ENCODE data around the gene FAM174B.
A peak's percentile ranks its signal among the peaks of the same experiment; 100 is the strongest.

FAM174B gene

GRCh38 chr15:92627014-92627413 is 28.6 kb downstream of the FAM174B start:
- Mint-ChIP-seq H3K4me3 (no peak overlapping the region), H3K36me3 (ENCODE audit: low read depth) (no peaks in the 10 kb centered on the region), H3K27me3 (ENCODE audit: low read depth) (peaks cover 3% of the 10 kb centered on the region), H3K9me3 (no peaks in the 10 kb centered on the region), H3K27ac (no peak overlapping the region), H3K4me1 (ENCODE audit: low read depth) (peaks cover 10% of the 10 kb centered on the region)
- DNase-seq (ENCODE audit: low spot score): no peak

GRCh38 chr15:92625251-92625980 is 30.2 kb downstream of the FAM174B start:
- peaks cover 10% of the 10 kb centered on the region for H3K4me1 Mint-ChIP-seq (ENCODE audit: low read depth)
- peak overlapping the region; percentile 30 for H3K4me3 Mint-ChIP-seq
- peaks cover 2% of the 10 kb centered on the region for H3K27me3 Mint-ChIP-seq (ENCODE audit: low read depth)
- H3K9me3 Mint-ChIP-seq: no peaks in the 10 kb centered on the region
- H3K27ac Mint-ChIP-seq: peak overlapping the region; percentile 68
- DNase-seq (ENCODE audit: low spot score): peak; percentile 54
- no peaks in the 10 kb centered on the region for H3K36me3 Mint-ChIP-seq (ENCODE audit: low read depth)

- H3K27me3 Mint-ChIP-seq (ENCODE audit: low read depth): no peaks in the 10 kb centered on the region
- H3K4me3 Mint-ChIP-seq: no peak overlapping the region
- H3K27ac Mint-ChIP-seq: peak overlapping the region; percentile 34
- H3K36me3 Mint-ChIP-seq (ENCODE audit: low read depth): no peaks in the 10 kb centered on the region
- peaks cover 10% of the 10 kb centered on the region for H3K4me1 Mint-ChIP-seq (ENCODE audit: low read depth)
- no peaks in the 10 kb centered on the region for H3K9me3 Mint-ChIP-seq
- DNase-seq (ENCODE audit: low spot score): no peak
Measured at GRCh38 chr15:92624401-92624991, 31.1 kb downstream of the FAM174B start.

- H3K27ac Mint-ChIP-seq: no peak overlapping the region
Measured at GRCh38 chr15:92623435-92623834, 32.1 kb downstream of the FAM174B start.

GRCh38 chr15:92621972-92622533 is 33.5 kb downstream of the FAM174B start:
- no peak overlapping the region for H3K27ac Mint-ChIP-seq
- peaks cover 10% of the 10 kb centered on the region for H3K4me1 Mint-ChIP-seq (ENCODE audit: low read depth)
- no peak overlapping the region for H3K4me3 Mint-ChIP-seq
- H3K27me3 Mint-ChIP-seq (ENCODE audit: low read depth): no peaks in the 10 kb centered on the region
- H3K9me3 Mint-ChIP-seq: no peaks in the 10 kb centered on the region
- DNase-seq (ENCODE audit: low spot score): no peak
- no peaks in the 10 kb centered on the region for H3K36me3 Mint-ChIP-seq (ENCODE audit: low read depth)

More at GRCh38 chr15:92623435-92623834, 32.1 kb downstream of the FAM174B start:
- no peaks in the 10 kb centered on the region for H3K36me3 Mint-ChIP-seq (ENCODE audit: low read depth)
- no peak for DNase-seq (ENCODE audit: low spot score)
- peaks cover 10% of the 10 kb centered on the region for H3K4me1 Mint-ChIP-seq (ENCODE audit: low read depth)
- no peak overlapping the region for H3K4me3 Mint-ChIP-seq
- H3K27me3 Mint-ChIP-seq (ENCODE audit: low read depth): no peaks in the 10 kb centered on the region
- no peaks in the 10 kb centered on the region for H3K9me3 Mint-ChIP-seq

GRCh38 chr15:92620991-92621390 is 34.6 kb downstream of the FAM174B start:
- no peak for DNase-seq (ENCODE audit: low spot score)
- H3K4me1 Mint-ChIP-seq (ENCODE audit: low read depth): peaks cover 10% of the 10 kb centered on the region
- no peaks in the 10 kb centered on the region for H3K9me3 Mint-ChIP-seq
- H3K27ac Mint-ChIP-seq: no peak overlapping the region
- H3K27me3 Mint-ChIP-seq (ENCODE audit: low read depth): no peaks in the 10 kb centered on the region
- no peaks in the 10 kb centered on the region for H3K36me3 Mint-ChIP-seq (ENCODE audit: low read depth)
- no peak overlapping the region for H3K4me3 Mint-ChIP-seq

GRCh38 chr15:92619145-92620101 is 36.2 kb downstream of the FAM174B start:
- Mint-ChIP-seq H3K9me3 (no peaks in the 10 kb centered on the region), H3K36me3 (ENCODE audit: low read depth) (no peaks in the 10 kb centered on the region), H3K4me1 (ENCODE audit: low read depth) (peaks cover 2% of the 10 kb centered on the region), H3K4me3 (no peak overlapping the region), H3K27ac (no peak overlapping the region), H3K27me3 (ENCODE audit: low read depth) (no peaks in the 10 kb centered on the region)
- DNase-seq (ENCODE audit: low spot score): no peak

GRCh38 chr15:92617549-92618520 is 37.7 kb downstream of the FAM174B start:
- H3K9me3 Mint-ChIP-seq: no peaks in the 10 kb centered on the region
- no peaks in the 10 kb centered on the region for H3K4me1 Mint-ChIP-seq (ENCODE audit: low read depth)
- H3K27me3 Mint-ChIP-seq (ENCODE audit: low read depth): no peaks in the 10 kb centered on the region
- DNase-seq (ENCODE audit: low spot score): no peak
- no peak overlapping the region for H3K4me3 Mint-ChIP-seq
- no peaks in the 10 kb centered on the region for H3K36me3 Mint-ChIP-seq (ENCODE audit: low read depth)
- H3K27ac Mint-ChIP-seq: no peak overlapping the region

- Mint-ChIP-seq H3K36me3 (ENCODE audit: low read depth) (no peaks in the 10 kb centered on the region), H3K27ac (no peak overlapping the region), H3K27me3 (ENCODE audit: low read depth) (no peaks in the 10 kb centered on the region), H3K9me3 (no peaks in the 10 kb centered on the region), H3K4me1 (ENCODE audit: low read depth) (no peaks in the 10 kb centered on the region), H3K4me3 (no peak overlapping the region)
- DNase-seq (ENCODE audit: low spot score): no peak
Measured at GRCh38 chr15:92616621-92617548, 38.7 kb downstream of the FAM174B start.

- Mint-ChIP-seq H3K4me3 (no peak overlapping the region), H3K9me3 (no peaks in the 10 kb centered on the region), H3K27me3 (ENCODE audit: low read depth) (no peaks in the 10 kb centered on the region), H3K27ac (no peak overlapping the region), H3K36me3 (ENCODE audit: low read depth) (no peaks in the 10 kb centered on the region), H3K4me1 (ENCODE audit: low read depth) (no peaks in the 10 kb centered on the region)
- no peak for DNase-seq (ENCODE audit: low spot score)
Measured at GRCh38 chr15:92614791-92615785, 40.5 kb downstream of the FAM174B start.

GRCh38 chr15:92614301-92614700 is 41.3 kb downstream of the FAM174B start:
- no peak overlapping the region for H3K4me3 Mint-ChIP-seq

More at GRCh38 chr15:92614301-92614700, 41.3 kb downstream of the FAM174B start:
- Mint-ChIP-seq H3K9me3 (no peaks in the 10 kb centered on the region), H3K36me3 (ENCODE audit: low read depth) (no peaks in the 10 kb centered on the region), H3K27me3 (ENCODE audit: low read depth) (no peaks in the 10 kb centered on the region), H3K27ac (no peak overlapping the region), H3K4me1 (ENCODE audit: low read depth) (no peaks in the 10 kb centered on the region)
- no peak for DNase-seq (ENCODE audit: low spot score)

Data from T-helper 2 cell treated with Interferon-gamma antibody and Interleukin-4, amounts not matched to agents 5 μg/mL and 100 μg/mL, for 36 hours (primary cell).